Endothelial cell of hepatic sinusoid (primary cell): ENCODE data around the gene CCDC92B.
"Not testable (repeated sequence)": the region's sequence is repeated elsewhere in the genome, so short reads cannot be mapped to it uniquely, and the experiment has no call there.

Source experiments
- in situ Hi-C: cut with HindIII; loops from 2 replicates; pipeline ENCODE4 v1.10.0; 2017; ENCODE audit warnings: low sequenced_read_pairs

The CCDC92B gene

GRCh38 chr17:2691069-2691871 lies 58.2 kb downstream of the CCDC92B start:
- in situ Hi-C loops = no loop called here

GRCh38 chr17:2690165-2691068 lies 59.0 kb downstream of the CCDC92B start:
- in situ Hi-C loops = no loop called here

- in situ Hi-C loops = no loop called here
Observed at GRCh38 chr17:2689411-2690164, 59.9 kb downstream of the CCDC92B start.

- in situ Hi-C loops = no loop called here
Observed at GRCh38 chr17:2688351-2689342, 60.8 kb downstream of the CCDC92B start.

- in situ Hi-C loops = no loop called here
Observed at GRCh38 chr17:2687074-2687418, 62.4 kb downstream of the CCDC92B start.

GRCh38 chr17:2685696-2686095 lies 63.8 kb downstream of the CCDC92B start:
- in situ Hi-C loops = no loop called here

- in situ Hi-C loops = no loop called here
Observed at GRCh38 chr17:2684549-2684948, 64.9 kb downstream of the CCDC92B start.

GRCh38 chr17:2683912-2684311 lies 65.5 kb downstream of the CCDC92B start:
- in situ Hi-C loops = no loop called here

GRCh38 chr17:2682176-2682938 lies 67.1 kb downstream of the CCDC92B start:
- in situ Hi-C loops = no loop called here

- in situ Hi-C loops = no loop called here
Observed at GRCh38 chr17:2681650-2682049, 67.8 kb downstream of the CCDC92B start.

GRCh38 chr17:2680961-2681360 lies 68.5 kb downstream of the CCDC92B start:
- in situ Hi-C loops = no loop called here

GRCh38 chr17:2679247-2679646 lies 70.2 kb downstream of the CCDC92B start:
- in situ Hi-C loops = not testable (repeated sequence)
